ENCODE data around the gene MCM3AP. TPM values are rescaled to one million over a fixed set of nuclear protein-coding genes. Genes with fewer than 3 reads are reported as not detected.

The MCM3AP gene
- total and polyA plus RNA-seq, 9 of the 15 experiments (the other 6 are each of a cell fraction or from before 2014, with no cell fraction given) = 6.5 to 179 (median 69.6) TPM

GRCh38 chr21:46304437-46304836 is 19.0 kb upstream of the MCM3AP start:
- DNase-seq (ENCODE audit: extremely low read depth in 1 of 4, low spot score in 3 of 4) = no peak
- no peaks in the 10 kb centered on the region for H3K79me2 ChIP-seq (ENCODE audit: control insufficient read depth, insufficient read depth, low read length)
- H3K4me1 ChIP-seq (replicated peaks in 1 of 2; ENCODE audit: control insufficient read depth in 2 of 2, insufficient read depth in 2 of 2, low read length in 2 of 2) = peaks cover 3 to 6% of the 10 kb centered on the region in 2 experiments; a peak in 1 of 5 replicates
- no peak overlapping the region for H3K27ac ChIP-seq (ENCODE audit: extremely low read depth, low read depth, low read length)
- H4K20me1 ChIP-seq (replicated peaks; ENCODE audit: control insufficient read depth, insufficient read depth, low read length) = no peaks in the 10 kb centered on the region
- no peak for ATAC-seq
- BruUV-seq (replicated peaks) = no TSS peak
- intact Hi-C loops (cut with micrococcal nuclease) = no loop called here
- no peak for FAIRE-seq
- peaks cover 69% of the 10 kb centered on the region for H3K36me3 ChIP-seq (ENCODE audit: control insufficient read depth, insufficient read depth, low read length)
- H3K9ac ChIP-seq (ENCODE audit: insufficient read depth in 1 of 2, low read depth in 2 of 2, low read length in 2 of 2) = no peak overlapping the region
- H3K4me2 ChIP-seq (ENCODE audit: insufficient read depth, low read length) = no peak overlapping the region
- H3K27me3 ChIP-seq (ENCODE audit: control insufficient read depth in 2 of 2, insufficient read depth in 2 of 2, low read length in 2 of 2) = no peaks in the 10 kb centered on the region
- in situ Hi-C loops (cut with MboI) = no loop called here
- no peak overlapping the region for H2AFZ ChIP-seq (ENCODE audit: low read depth, low read length)
- ChIA-PET CTCF (ENCODE audit: low intra/inter-chr PET ratio) (no interaction called here), POLR2A (no interaction called here)
- H3K9me3 ChIP-seq (replicated peaks; ENCODE audit: control insufficient read depth, insufficient read depth, low read depth, low read length) = no peaks in the 10 kb centered on the region
- H3K4me3 ChIP-seq = no peak overlapping the region
- H3K9me1 ChIP-seq (ENCODE audit: control insufficient read depth, insufficient read depth, low read length) = no peaks in the 10 kb centered on the region
- no peak for TF ChIP-seq ETS1 (conservative IDR thresholded peaks at IDR 0.05; ENCODE audit: control insufficient read depth, low read depth, low read length)
- TF ChIP-seq HDAC2 (IDR thresholded peaks at IDR 0.05) = no peak
- no peak for TF ChIP-seq NCOA6 (IDR thresholded peaks at IDR 0.05)
- no peak for TF ChIP-seq CBFA2T3 (IDR thresholded peaks at IDR 0.05)
- WGBS (ENCODE audit: insufficient coverage, low coverage, missing lambda C conversion rate) = 92% methylated on average over 5 of the region's 5 CpGs

GRCh38 chr21:46301759-46302158 is 16.3 kb upstream of the MCM3AP start:
- TF ChIP-seq ZKSCAN1 (IDR thresholded peaks at IDR 0.05; ENCODE audit: low read depth, low read length) (no peak), POLR2G (IDR thresholded peaks at IDR 0.05; ENCODE audit: low read depth, low read length) (peak; percentile 58), HMGN3 (IDR thresholded peaks at IDR 0.05; ENCODE audit: borderline replicate concordance, extremely low read depth, insufficient read length, low read depth, low read length) (peak; percentile 10), ZNF77 (CRISPR knock-in tag; IDR thresholded peaks at IDR 0.05) (no peak)
- in situ Hi-C loops (cut with MboI) (no loop called here), intact Hi-C loops (cut with micrococcal nuclease) (no loop called here)
- Histone ChIP-seq H3K4me1 (replicated peaks in 1 of 2; ENCODE audit: control insufficient read depth in 2 of 2, insufficient read depth in 2 of 2, low read length in 2 of 2) (peaks cover 3 to 17% of the 10 kb centered on the region in 2 experiments; a peak in 1 of 5 replicates), H3K36me3 (ENCODE audit: control insufficient read depth, insufficient read depth, low read length) (peaks cover 58% of the 10 kb centered on the region), H3K9me3 (replicated peaks; ENCODE audit: control insufficient read depth, insufficient read depth, low read depth, low read length) (no peaks in the 10 kb centered on the region), H3K79me2 (ENCODE audit: control insufficient read depth, insufficient read depth, low read length) (no peaks in the 10 kb centered on the region), H4K20me1 (replicated peaks; ENCODE audit: control insufficient read depth, insufficient read depth, low read length) (no peaks in the 10 kb centered on the region), H3K9me1 (ENCODE audit: control insufficient read depth, insufficient read depth, low read length) (no peaks in the 10 kb centered on the region), H3K27me3 (ENCODE audit: control insufficient read depth in 2 of 2, insufficient read depth in 2 of 2, low read length in 2 of 2) (no peaks in the 10 kb centered on the region), H3K4me3 (no peak overlapping the region), H2AFZ (ENCODE audit: low read depth, low read length) (no peak overlapping the region), H3K27ac (ENCODE audit: extremely low read depth, low read depth, low read length) (no peak overlapping the region), H3K4me2 (ENCODE audit: insufficient read depth, low read length) (no peak overlapping the region), H3K9ac (ENCODE audit: insufficient read depth in 1 of 2, low read depth in 2 of 2, low read length in 2 of 2) (peak overlapping the region in 1 of 2 experiments; percentile 26; a peak in 1 of 4 replicates)
- no TSS peak for BruUV-seq (replicated peaks)
- FAIRE-seq (no peak), ATAC-seq (no peak), DNase-seq (ENCODE audit: extremely low read depth in 1 of 4, low spot score in 3 of 4) (no peak)
- 91% methylated on average over 9 of the region's 14 CpGs for WGBS (ENCODE audit: insufficient coverage, low coverage, missing lambda C conversion rate)
- POLR2A ChIA-PET = interaction anchor here (0.6 to 1.7 kb wide), 4 partner anchors 13 to 21 kb away, joined by 3 to 9 read pairs (median 4); partner anchors contain the start of genes MCM3AP and YBEY
- CTCF ChIA-PET (ENCODE audit: low intra/inter-chr PET ratio) = no interaction called here

Data from K562 (cell line).